NCI-H510A treated with DMSO at 0.1 percent for 48 hours (cell line): ENCODE results near the gene LAMC3.
"Not testable (repeated sequence)": the region's sequence is repeated elsewhere in the genome, so short reads cannot be mapped to it uniquely, and the experiment has no call there.

Experiments
- DNase-seq: peaks from one replicate; lab custom pipeline; 2025; lab: John Stamatoyannopoulos, UW

The LAMC3 gene

DNA sequence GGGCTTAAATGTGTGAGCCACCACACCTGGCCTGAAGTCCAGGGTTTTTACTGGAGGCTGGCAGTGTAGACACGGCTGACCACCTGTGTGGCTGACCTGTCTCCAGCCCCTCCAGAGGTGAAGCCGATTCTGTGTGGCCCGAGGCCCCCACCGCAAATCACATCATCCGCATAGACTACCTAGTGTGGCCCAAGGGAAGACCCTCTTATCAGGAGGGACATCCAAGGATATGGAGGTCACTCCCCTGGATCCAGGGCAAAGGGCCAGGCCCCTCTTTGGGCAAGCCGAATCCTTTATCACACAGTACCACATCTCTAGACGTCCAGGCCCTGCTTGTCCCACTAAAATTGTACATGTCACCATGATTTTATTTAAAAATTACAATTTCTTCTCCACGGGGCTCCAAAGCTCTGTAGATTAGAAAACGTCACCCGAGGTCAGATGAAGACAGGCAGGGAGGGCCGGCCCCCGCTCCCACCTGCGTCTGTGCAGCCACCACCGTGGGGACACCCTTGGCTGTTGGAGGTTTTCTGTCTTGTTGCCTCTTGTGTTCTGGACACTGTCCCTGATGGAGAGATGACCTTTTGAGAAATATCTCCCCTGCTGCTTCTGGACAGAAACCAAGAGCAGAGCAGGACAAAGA is 20.1 kb downstream of the LAMC3 start:
- DNase-seq, result no peak

GRCh38 chr9:131029574-131029952 is 20.6 kb downstream of the LAMC3 start:
- DNase-seq, result no peak

DNA sequence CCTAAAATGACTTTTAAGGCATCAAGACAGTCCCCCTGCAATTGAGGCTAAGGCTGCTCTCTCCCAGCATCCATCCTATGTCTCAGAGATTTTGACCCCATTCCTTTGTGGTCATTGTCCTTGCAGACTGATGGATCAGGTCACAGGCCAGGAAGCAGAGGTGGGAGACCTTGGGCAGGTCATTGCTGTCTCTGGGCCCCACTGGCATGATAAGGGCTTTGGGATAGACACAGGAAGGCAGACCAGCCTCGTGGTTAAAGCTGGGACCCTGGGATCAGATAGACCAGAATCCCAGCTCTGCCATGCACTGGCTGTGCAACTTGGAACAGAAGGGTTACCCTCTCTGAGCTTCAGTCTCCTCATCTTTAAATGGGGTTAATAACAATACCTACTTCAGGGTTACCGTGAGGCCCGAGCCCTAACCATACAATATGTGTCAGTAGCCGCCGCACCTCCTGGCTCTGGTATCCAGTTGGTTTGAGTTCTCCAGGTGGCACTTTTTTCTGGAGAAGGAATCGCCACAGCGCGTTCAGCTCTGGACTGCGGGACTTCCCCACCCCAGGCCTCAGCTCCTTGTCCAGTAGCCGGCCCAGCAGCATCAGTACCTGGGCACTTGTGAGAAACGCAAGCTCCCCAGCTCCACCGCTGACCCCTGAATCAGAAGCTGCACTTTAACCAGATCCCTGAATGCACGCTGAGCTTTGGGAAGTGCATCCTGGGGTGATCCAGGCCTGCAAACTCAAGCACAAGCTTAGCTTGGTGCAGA is 21.4 kb downstream of the LAMC3 start:
- DNase-seq, result no peak

GRCh38 chr9:131031005-131031641 is 22.1 kb downstream of the LAMC3 start:
- no peak for DNase-seq

GRCh38 chr9:131031642-131032005 is 22.6 kb downstream of the LAMC3 start:
- DNase-seq, result no peak

GRCh38 chr9:131032384-131032783 is 23.4 kb downstream of the LAMC3 start:
- no peak for DNase-seq

DNA sequence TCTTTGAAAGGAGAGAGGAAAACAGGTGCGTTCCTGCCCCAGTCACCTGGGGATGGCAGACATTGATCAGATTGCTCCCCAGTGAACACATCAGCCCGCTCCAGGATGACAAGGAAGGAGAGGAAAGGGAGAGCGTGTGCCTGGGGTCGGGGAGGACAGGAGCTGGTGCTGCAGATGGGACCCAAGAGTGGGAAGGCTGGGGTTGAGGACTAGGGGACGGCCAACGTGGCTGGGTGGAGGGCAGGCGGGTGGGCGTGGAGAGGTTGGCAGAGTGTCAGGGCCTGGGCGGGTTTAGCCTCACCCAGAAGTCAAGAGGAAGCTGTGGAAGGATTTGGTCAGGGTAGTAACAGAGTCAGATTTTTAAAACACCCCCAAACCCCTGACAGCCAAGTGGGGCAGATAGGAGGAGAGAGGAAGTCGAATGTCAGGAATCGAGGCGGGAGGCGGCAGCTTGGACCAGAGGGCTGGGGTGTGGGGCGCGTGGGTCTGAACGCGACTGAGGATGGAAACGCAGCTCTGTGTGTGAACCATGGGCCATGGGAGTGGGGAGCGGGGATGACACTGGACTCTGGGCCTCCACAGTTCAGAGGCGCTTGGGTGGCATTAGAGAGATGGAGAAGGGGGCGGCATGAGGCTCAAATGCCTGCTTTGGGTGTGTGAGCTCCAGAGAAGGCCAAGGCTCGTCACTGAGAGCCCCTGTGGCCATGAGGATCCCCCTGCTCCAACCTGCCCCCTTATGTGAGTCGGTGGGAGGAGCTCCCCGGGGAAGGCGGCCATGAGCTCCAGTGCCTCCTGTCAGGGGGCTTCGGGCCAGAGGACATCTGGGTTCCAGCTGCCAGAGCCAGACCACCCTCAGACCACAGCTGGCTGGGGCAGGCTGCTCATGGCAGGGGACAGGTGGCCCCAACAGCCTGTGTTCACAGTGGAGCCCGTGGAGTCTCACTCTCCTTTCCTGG is 24.6 kb downstream of the LAMC3 start:
- DNase-seq, result no peak

DNA sequence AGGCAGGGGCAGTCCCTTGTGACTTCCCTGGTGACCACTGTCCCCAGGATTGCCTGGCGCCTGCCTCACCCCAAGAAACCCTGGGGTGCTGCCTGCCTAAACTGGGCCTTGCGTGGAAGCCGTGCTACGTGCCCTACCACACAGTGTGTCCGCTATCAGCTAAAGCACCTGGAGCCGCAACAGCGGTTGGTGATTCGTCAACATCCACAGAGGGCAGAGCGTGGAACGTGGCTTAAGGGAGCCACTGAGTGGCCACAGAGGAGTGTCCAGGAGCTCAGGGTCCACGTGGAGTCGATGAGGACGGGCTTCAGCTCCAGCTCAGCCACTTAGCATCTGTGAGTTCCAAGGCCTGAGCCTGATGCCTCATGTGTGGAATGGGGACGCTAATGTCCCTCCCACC is 25.3 kb downstream of the LAMC3 start:
- DNase-seq, result no peak

GRCh38 chr9:131034749-131035148 is 25.8 kb downstream of the LAMC3 start:
- not testable (repeated sequence) for DNase-seq

DNA sequence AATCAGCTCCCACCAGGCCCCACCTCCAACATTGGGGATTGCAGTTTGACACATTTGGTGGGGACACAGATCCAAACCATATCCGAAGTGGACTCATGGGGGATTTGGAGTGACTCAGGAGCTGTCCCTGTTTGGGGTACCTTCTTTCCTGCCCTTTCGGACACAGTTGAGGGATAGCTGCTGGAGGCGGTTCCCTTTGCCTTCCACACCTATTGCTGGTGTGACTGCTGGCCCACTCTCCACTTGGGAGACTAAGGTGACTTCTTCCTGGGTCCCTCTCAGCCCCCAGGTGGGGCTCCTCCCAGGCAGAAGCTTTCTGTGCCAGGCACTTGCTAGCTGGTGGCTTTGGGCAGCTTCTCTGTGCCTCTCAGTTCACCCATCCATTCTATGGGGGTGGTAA is 26.6 kb downstream of the LAMC3 start:
- no peak for DNase-seq

GRCh38 chr9:131036071-131036470 is 27.1 kb downstream of the LAMC3 start:
- no peak for DNase-seq

DNA sequence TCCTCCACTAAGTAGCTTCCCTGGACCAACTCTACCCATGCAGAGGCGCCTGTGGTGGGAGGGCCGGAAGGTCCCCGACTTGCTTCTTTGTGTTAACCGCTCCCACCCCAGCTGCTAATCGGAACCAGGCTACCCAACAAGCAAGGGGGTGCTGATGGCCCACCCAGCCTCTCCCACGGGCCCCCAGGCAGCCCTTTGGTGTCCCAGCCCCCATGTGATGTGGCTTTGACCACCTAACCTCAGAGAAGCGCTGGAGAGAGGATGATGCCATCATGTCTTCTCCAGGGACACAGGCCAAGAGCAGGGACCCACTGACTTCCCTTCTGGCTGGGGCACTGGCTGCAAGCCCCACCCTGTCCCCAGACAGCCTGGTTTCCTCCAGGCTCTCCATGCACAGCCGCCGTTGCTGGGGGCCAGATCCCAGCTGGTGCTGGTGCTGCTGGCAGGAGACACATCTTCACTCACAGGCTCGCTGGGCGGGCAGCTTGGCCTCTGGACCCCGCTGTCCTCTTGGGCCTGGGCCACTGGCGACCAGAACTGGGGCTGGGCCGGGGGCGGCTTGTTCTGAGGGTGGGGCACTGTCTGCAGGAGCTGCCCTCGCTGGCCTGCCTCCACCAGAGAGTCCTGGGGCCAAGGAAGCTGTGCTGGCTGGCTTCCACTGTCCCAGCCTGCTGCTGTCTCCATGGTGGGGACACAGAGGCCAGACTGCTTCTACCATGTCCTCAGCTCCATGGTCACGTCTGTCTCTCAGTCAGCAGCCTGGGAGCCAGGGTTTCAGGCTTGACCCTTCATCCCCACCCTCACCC is 27.8 kb downstream of the LAMC3 start:
- DNase-seq, result no peak

GRCh38 chr9:131037335-131038255 is 28.6 kb downstream of the LAMC3 start:
- DNase-seq, result no peak

DNA sequence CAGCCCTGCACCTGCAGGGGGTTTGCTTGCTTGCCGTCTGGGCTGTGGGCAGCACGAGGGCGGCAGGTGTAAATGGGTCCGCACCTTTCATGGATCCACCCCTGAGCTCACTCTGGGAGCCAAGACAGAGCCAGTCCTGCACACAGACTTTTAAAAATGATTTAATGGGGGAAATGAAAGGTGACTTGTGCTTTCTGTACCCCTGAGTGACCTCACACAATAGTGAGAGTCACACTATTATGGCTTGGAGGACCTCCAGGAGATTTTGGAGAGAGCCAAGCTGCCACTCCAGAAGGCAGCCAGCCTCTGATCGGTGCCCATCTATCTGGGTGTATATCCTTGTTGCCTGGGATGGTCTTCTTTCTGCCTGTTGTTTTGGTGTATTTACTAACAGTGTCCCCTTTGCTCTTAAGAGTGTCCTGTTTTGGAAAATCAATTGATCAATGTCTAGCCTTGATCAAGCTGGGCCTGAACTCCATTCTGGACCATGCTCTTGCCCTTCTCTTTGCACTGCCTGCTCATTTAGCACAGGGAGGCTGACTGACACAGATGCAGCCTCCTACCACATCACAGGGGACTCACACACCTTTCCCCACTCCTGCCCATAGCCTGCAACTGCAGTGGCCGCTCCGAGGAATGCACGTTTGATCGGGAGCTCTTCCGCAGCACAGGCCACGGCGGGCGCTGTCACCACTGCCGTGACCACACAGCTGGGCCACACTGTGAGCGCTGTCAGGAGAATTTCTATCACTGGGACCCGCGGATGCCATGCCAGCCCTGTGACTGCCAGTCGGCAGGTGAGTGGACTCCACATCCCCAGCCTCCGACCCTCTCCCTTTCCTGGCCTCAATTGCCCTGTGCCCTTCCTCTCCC is 29.5 kb downstream of the LAMC3 start:
- no peak for DNase-seq

GRCh38 chr9:131039129-131039954 is 30.4 kb downstream of the LAMC3 start:
- no peak for DNase-seq

- DNase-seq, result no peak
Measured at GRCh38 chr9:131042666-131043065, 33.7 kb downstream of the LAMC3 start.

- DNase-seq, result no peak
Measured at GRCh38 chr9:131043087-131043486, 34.1 kb downstream of the LAMC3 start.

- DNase-seq, result no peak
Measured at GRCh38 chr9:131043646-131044045, 34.7 kb downstream of the LAMC3 start.
